Panc1 (cell line): Measurements from ENCODE around the gene TRAPPC5. TPM values are rescaled to one million over a fixed set of nuclear protein-coding genes. Genes with fewer than 3 reads are reported as not detected.

Experiments used
- ATAC-seq: fragments of 200-7000 bp; cut with Tn5 transposase; 2 replicates; pipeline ENCODE4 v1.9.1; 2020; ENCODE audit warnings: mild to moderate bottlenecking, moderate library complexity
- BruUV-seq: library from RNA; stranded (reverse); fragments of 400-500 nt; replicated peaks from 2 replicates; lab custom pipeline; 2021; lab: Mats Ljungman, UMichigan
- CTCF ChIA-PET: fragments of 300-600 bp; sonication (Branson Sonifier 250); formaldehyde crosslinking; loops from one replicate; lab custom pipeline; 2022; ENCODE audit warnings: antibody characterized with exemption; lab: Charles Lee
- POLR2A ChIA-PET: fragments of 300-600 bp; sonication (Branson Sonifier 250); formaldehyde crosslinking; loops from one replicate; lab custom pipeline; 2022; ENCODE audit warnings: antibody characterized with exemption; lab: Charles Lee
- DNase-seq: peaks from one replicate; pipeline ENCODE4 v3.0.0-alpha.2; 2010; ENCODE audit warnings: low read depth, low spot score
- H3K27ac ChIP-seq: 2 replicates; pipeline ENCODE4 v1.5.1; 2011; ENCODE audit warnings: mild to moderate bottlenecking, low read length, inconsistent platforms
- H3K27me3 ChIP-seq: fragments of 200-500 bp; sonication (Bioruptor generic); 2 replicates; pipeline ENCODE4 v1.6.0; 2014; ENCODE audit warnings: low read length, inconsistent platforms; ENCODE audit not compliant: control insufficient read depth, insufficient read depth
- H3K36me3 ChIP-seq: fragments of 200-500 bp; sonication (Bioruptor generic); 2 replicates; pipeline ENCODE4 v1.5.1; 2014; ENCODE audit warnings: inconsistent platforms, mild to moderate bottlenecking, low read length, moderate library complexity; ENCODE audit not compliant: control insufficient read depth, insufficient read depth
- H3K4me1 ChIP-seq: 2 replicates; pipeline ENCODE4 v1.5.1; 2011; ENCODE audit warnings: inconsistent platforms, mild to moderate bottlenecking, low read length, moderate library complexity; ENCODE audit not compliant: control insufficient read depth, insufficient read depth
- H3K4me3 ChIP-seq, 2 experiments: 2 replicates each; pipeline ENCODE4 v1.5.1; 2011 to 2012; ENCODE audit warnings: low read depth in 2 of 2, low read length in 2 of 2, mild to moderate bottlenecking in 2 of 2, inconsistent platforms in 1 of 2, moderate library complexity in 1 of 2
- H3K9me3 ChIP-seq: fragments of 200-500 bp; sonication (Bioruptor generic); 2 replicates; pipeline ENCODE4 v1.5.1; 2014; ENCODE audit warnings: low read depth, mild to moderate bottlenecking, inconsistent platforms, low read length, moderate library complexity; ENCODE audit not compliant: control insufficient read depth, insufficient read depth
- CTCF ChIP-seq: fragments of 450-650 bp; IDR thresholded peaks from 2 replicates; pipeline ENCODE4 v1.5.1; 2017; ENCODE audit warnings: mild to moderate bottlenecking
- POLR2AphosphoS5 ChIP-seq: IDR thresholded peaks from 2 replicates; pipeline ENCODE4 v1.6.1; 2012; ENCODE audit warnings: mild to moderate bottlenecking, low read depth, low read length, moderate library complexity
- REST ChIP-seq, 2 experiments: IDR thresholded peaks; 2 replicates each; pipeline ENCODE4 v1.6.1; 2011 to 2012; ENCODE audit warnings: low read depth in 2 of 2, control low read depth in 1 of 2, low read length in 1 of 2, mild to moderate bottlenecking in 1 of 2, moderate library complexity in 1 of 2; ENCODE audit not compliant: insufficient read depth in 1 of 2
- SIN3A ChIP-seq: IDR thresholded peaks from 2 replicates; pipeline ENCODE4 v1.6.1; 2012; ENCODE audit warnings: low read depth, mild to moderate bottlenecking, low read length, moderate library complexity, borderline replicate concordance; ENCODE audit not compliant: insufficient read depth
- TCF7L2 ChIP-seq: IDR thresholded peaks from 2 replicates; pipeline ENCODE4 v1.6.1; 2011; ENCODE audit warnings: mild to moderate bottlenecking, low read depth, low read length, inconsistent platforms
- in situ Hi-C: cut with HindIII; loops from 2 replicates; pipeline ENCODE4 v1.10.0; 2016; ENCODE audit warnings: low sequenced_read_pairs, low pct_unique_long_range_greater_than_20kb
- intact Hi-C: fragments of 100-400 bp; cut with micrococcal nuclease; formaldehyde crosslinking; loops from one replicate; pipeline ENCODE4 v1.10.0; 2022; ENCODE audit not compliant: unreplicated experiment
- total RNA-seq: library from RNA; stranded (reverse); gene quantifications from one replicate; pipeline ENCODE4 v1.2.1, GENCODE V29; 2021; ENCODE audit not compliant: unreplicated experiment

TRAPPC5 gene
- total RNA-seq, 1 experiment from 2014 or later = 101 TPM

GRCh38 chr19:7632340-7633203, 48.1 kb upstream of the TRAPPC5 start:
- BruUV-seq = no TSS peak
- Histone ChIP-seq H3K4me1 (peaks cover 9% of the 10 kb centered on the region), H3K27ac (no peak overlapping the region), H3K36me3 (peaks cover 11% of the 10 kb centered on the region; the same call in 1 of the 2 replicates), H3K27me3 (no peaks in the 10 kb centered on the region), H3K9me3 (no peaks in the 10 kb centered on the region), H3K4me3 (no peak overlapping the region)
- in situ Hi-C loops (no loop called here), intact Hi-C loops (no loop called here)
- CTCF ChIA-PET = interaction anchor here (0.7 kb wide), 1 partner anchor 48 kb away, joined by 5 read pairs; the partner anchor contains the start of gene TRAPPC5
- DNase-seq (no peak), ATAC-seq (no peak)
- POLR2A ChIA-PET = no interaction called here
- TF ChIP-seq REST (IDR thresholded peaks at IDR 0.05; ENCODE audit: insufficient read depth in 1 of 2, low read depth in 2 of 2, low read length in 1 of 2) = no peak
- no peak for TF ChIP-seq POLR2AphosphoS5

- ChIA-PET POLR2A (no interaction called here), CTCF (no interaction called here)
- no peaks in the 10 kb centered on the region for H3K9me3 ChIP-seq
- no peak within 1 kb of the TSS for H3K4me3 ChIP-seq
- ATAC-seq (no peak), DNase-seq (no peak)
- in situ Hi-C loops = no loop called here
- no TSS peak for BruUV-seq
- TF ChIP-seq POLR2AphosphoS5 (no peak), TCF7L2 (no peak), CTCF (no peak), SIN3A (no peak), REST (IDR thresholded peaks at IDR 0.05; ENCODE audit: insufficient read depth in 1 of 2, low read depth in 2 of 2, low read length in 1 of 2) (no peak)
- H3K27me3 ChIP-seq = no peaks in the 10 kb centered on the region
- H3K36me3 ChIP-seq = peaks cover 11% of the 10 kb centered on the region; the same call in 1 of the 2 replicates
- H3K4me1 ChIP-seq = peaks cover 5% of the 10 kb centered on the region
- H3K27ac ChIP-seq = no peak within 1 kb of the TSS
- intact Hi-C loops = no loop called here
Measured at GRCh38 chr19:7633698-7634097, 46.9 kb upstream of the TRAPPC5 start, which contains the start of gene PCP2. PCP2 (minus strand) TSS chr19:7633719; CDS start chr19:7633457, 262 bp downstream.
